DOHH2 (cell line): ENCODE results near the gene DNAH2.

Experiments
- EZH2phosphoT487 ChIP-seq: fragments of 200-600 bp; sonication (generic); IDR thresholded peaks from 2 replicates; pipeline ENCODE4 v1.6.1; 2017; ENCODE audit warnings: borderline replicate concordance, mild to moderate bottlenecking, antibody characterized with exemption, low read length, moderate library complexity, mixed read lengths
- TF ChIP-seq, protein P1 (sequence below): fragments of 200-600 bp; sonication (generic); IDR thresholded peaks from one replicate; pipeline ENCODE4 v1.5.1; 2014; ENCODE audit warnings: antibody characterized with exemption, mild to moderate bottlenecking, low read depth, low read length; ENCODE audit not compliant: poor library complexity, severe bottlenecking

DNA sequence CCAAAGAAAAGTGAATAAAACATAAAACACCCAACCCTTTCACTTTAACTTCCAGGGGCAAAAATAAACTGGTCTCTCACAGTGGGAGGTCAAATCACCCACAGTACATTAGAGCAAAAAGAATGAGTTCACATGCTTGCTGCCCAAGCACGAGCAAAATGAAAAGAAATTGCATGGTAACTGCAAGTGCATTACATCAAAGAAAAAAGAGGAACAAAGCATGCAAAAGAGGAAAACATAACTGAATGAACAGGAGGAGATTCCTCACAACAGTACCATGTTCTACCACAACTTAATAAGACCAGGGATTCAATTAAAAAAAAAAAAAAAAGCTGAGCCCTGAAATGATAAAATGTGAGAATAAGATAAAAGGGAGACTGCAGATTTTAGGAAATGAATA is 12.3 kb downstream of the DNAH2 start:
- TF ChIP-seq, protein P1, sequence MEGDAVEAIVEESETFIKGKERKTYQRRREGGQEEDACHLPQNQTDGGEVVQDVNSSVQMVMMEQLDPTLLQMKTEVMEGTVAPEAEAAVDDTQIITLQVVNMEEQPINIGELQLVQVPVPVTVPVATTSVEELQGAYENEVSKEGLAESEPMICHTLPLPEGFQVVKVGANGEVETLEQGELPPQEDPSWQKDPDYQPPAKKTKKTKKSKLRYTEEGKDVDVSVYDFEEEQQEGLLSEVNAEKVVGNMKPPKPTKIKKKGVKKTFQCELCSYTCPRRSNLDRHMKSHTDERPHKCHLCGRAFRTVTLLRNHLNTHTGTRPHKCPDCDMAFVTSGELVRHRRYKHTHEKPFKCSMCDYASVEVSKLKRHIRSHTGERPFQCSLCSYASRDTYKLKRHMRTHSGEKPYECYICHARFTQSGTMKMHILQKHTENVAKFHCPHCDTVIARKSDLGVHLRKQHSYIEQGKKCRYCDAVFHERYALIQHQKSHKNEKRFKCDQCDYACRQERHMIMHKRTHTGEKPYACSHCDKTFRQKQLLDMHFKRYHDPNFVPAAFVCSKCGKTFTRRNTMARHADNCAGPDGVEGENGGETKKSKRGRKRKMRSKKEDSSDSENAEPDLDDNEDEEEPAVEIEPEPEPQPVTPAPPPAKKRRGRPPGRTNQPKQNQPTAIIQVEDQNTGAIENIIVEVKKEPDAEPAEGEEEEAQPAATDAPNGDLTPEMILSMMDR, result no peak
- TF ChIP-seq EZH2phosphoT487, result no peak
